HepG2 (cell line): ENCODE results near the gene TNK1. TPM values are rescaled to one million over a fixed set of nuclear protein-coding genes. Genes with fewer than 3 reads are reported as not detected.
A peak's percentile ranks its signal among the peaks of the same experiment; 100 is the strongest.

ENCODE experiments used
- ATF1 ChIP-seq: IDR thresholded peaks from 2 replicates; pipeline ENCODE4 v1.6.1; 2016; ENCODE audit warnings: mild to moderate bottlenecking, control low read depth
- CCDC6 ChIP-seq: sonication (generic); formaldehyde crosslinking; IDR thresholded peaks from 2 replicates; pipeline ENCODE4 v1.8.1; 2022; ENCODE audit warnings: mild to moderate bottlenecking, missing genetic modification reagents, moderate library complexity
- CEBPG ChIP-seq: IDR thresholded peaks from 2 replicates; pipeline ENCODE4 v1.6.1; 2016
- CSRNP1 ChIP-seq: sonication (generic); formaldehyde crosslinking; IDR thresholded peaks from 2 replicates; pipeline ENCODE4 v1.8.1; 2023; ENCODE audit warnings: mild to moderate bottlenecking, missing genetic modification reagents
- DNMT3B ChIP-seq: conservative IDR thresholded peaks from 2 replicates; pipeline ENCODE4 v1.6.1; 2016; ENCODE audit warnings: missing biosample characterization, control low read depth
- FOXM1 ChIP-seq: sonication (generic); formaldehyde crosslinking; IDR thresholded peaks from 2 replicates; pipeline ENCODE4 v1.5.0; 2020; ENCODE audit warnings: missing genetic modification reagents
- FOXP4 ChIP-seq: sonication (generic); formaldehyde crosslinking; IDR thresholded peaks from 2 replicates; pipeline ENCODE4 v1.4.0; 2020; ENCODE audit warnings: missing genetic modification reagents
- HMG20B ChIP-seq: conservative IDR thresholded peaks from 2 replicates; pipeline ENCODE4 v1.6.1; 2016; ENCODE audit warnings: missing genetic modification reagents, missing compliant biosample characterization
- MEF2D ChIP-seq: sonication (generic); formaldehyde crosslinking; IDR thresholded peaks from 2 replicates; pipeline ENCODE4 v1.5.1; 2020; ENCODE audit warnings: mild to moderate bottlenecking, missing genetic modification reagents
- POLR2A ChIP-seq, 2 experiments: IDR thresholded peaks; 2 replicates each; pipeline ENCODE4 v1.6.1; 2011; ENCODE audit warnings: low read depth in 2 of 2, low read length in 2 of 2, mild to moderate bottlenecking in 1 of 2, moderate library complexity in 1 of 2; ENCODE audit not compliant: insufficient read depth in 1 of 2
- STAT5B ChIP-seq: sonication (generic); formaldehyde crosslinking; IDR thresholded peaks from 2 replicates; pipeline ENCODE4 v1.4.0; 2020; ENCODE audit warnings: missing genetic modification reagents
- THAP7 ChIP-seq: sonication (generic); formaldehyde crosslinking; IDR thresholded peaks from 2 replicates; pipeline ENCODE4 v1.8.1; 2023; ENCODE audit warnings: mild to moderate bottlenecking, missing genetic modification reagents
- TOPORS ChIP-seq: sonication (generic); formaldehyde crosslinking; IDR thresholded peaks from 2 replicates; pipeline ENCODE4 v1.8.0; 2023; ENCODE audit warnings: mild to moderate bottlenecking, missing genetic modification reagents
- ZBTB26 ChIP-seq: IDR thresholded peaks from 2 replicates; pipeline ENCODE4 v1.6.1; 2016; ENCODE audit warnings: missing compliant biosample characterization, missing genetic modification reagents, borderline replicate concordance
- ZFP82 ChIP-seq: sonication (generic); formaldehyde crosslinking; IDR thresholded peaks from 2 replicates; pipeline ENCODE4 v1.5.1; 2020; ENCODE audit warnings: mild to moderate bottlenecking, missing genetic modification reagents, borderline replicate concordance
- ZNF574 ChIP-seq: sonication (generic); formaldehyde crosslinking; IDR thresholded peaks from 2 replicates; pipeline ENCODE4 v1.4.0; 2020; ENCODE audit warnings: missing genetic modification reagents
- ZNF577 ChIP-seq: sonication (generic); formaldehyde crosslinking; IDR thresholded peaks from 2 replicates; pipeline ENCODE4 v1.4.0; 2020; ENCODE audit warnings: mild to moderate bottlenecking, low read depth, missing genetic modification reagents, borderline replicate concordance
- polyA plus RNA-seq, 8 experiments: library from polyadenylated mRNA; depleted of rRNA in 3 of 8; stranded (reverse) in 7 of 8; unstranded in 1 of 8; fragments of >200 nt; fragmentation: Illumina TruSeq in 4 of 8; extraction: Trizol in 4 of 8; gene quantifications; 2 replicates each; pipeline versions ENCODE4 v1.2.1 to v1.2.3, GENCODE V29; 2011 to 2016; ENCODE audit warnings: low read depth in 4 of 8, missing spikeins in 1 of 8, mixed read lengths in 1 of 8; ENCODE audit not compliant: insufficient read depth in 1 of 8
- total RNA-seq, 5 experiments: library from RNA; depleted of rRNA; stranded (reverse); fragments of >200 nt; fragmentation: Illumina TruSeq; extraction: Trizol; gene quantifications; 2 replicates each; pipeline ENCODE4 v1.2.3, GENCODE V29; 2016; ENCODE audit warnings: low read depth in 1 of 5

The TNK1 gene
- total and polyA plus RNA-seq, 2 of the 13 experiments (the other 11 are each of a cell fraction or from before 2014, with no cell fraction given), result 2.0 to 3.5 TPM

- TF ChIP-seq DNMT3B (CRISPR knock-in tag) (no peak), THAP7 (CRISPR knock-in tag) (0 out of 2 replicates have a peak, but pooled peaks have one; percentile 25), HMG20B (CRISPR knock-in tag) (no peak), STAT5B (CRISPR knock-in tag) (no peak), ZNF574 (CRISPR knock-in tag) (0 out of 2 replicates have a peak, but pooled peaks have one; percentile 4), ZNF577 (CRISPR knock-in tag) (no peak), FOXM1 (CRISPR knock-in tag) (no peak), CCDC6 (CRISPR knock-in tag) (peak; percentile 49; the same call in 1 of the 2 replicates), ZFP82 (CRISPR knock-in tag) (no peak), FOXP4 (CRISPR knock-in tag) (peak; percentile 32; the same call in 1 of the 2 replicates), MEF2D (CRISPR knock-in tag) (0 out of 2 replicates have a peak, but pooled peaks have one; percentile 37), CEBPG (CRISPR knock-in tag) (peak; percentile 50), POLR2A (IDR thresholded peaks at IDR 0.05; ENCODE audit: insufficient read depth in 1 of 2, low read depth in 2 of 2, low read length in 2 of 2) (peak in 1 of 2 experiments; percentile 57; a peak in 2 of 4 replicates), TOPORS (CRISPR knock-in tag) (0 out of 2 replicates have a peak, but pooled peaks have one; percentile 32), ATF1 (CRISPR knock-in tag) (peak; percentile 48; the same call in 1 of the 2 replicates), CSRNP1 (CRISPR knock-in tag) (peak; percentile 28; the same call in 1 of the 2 replicates), ZBTB26 (CRISPR knock-in tag) (peak; percentile 30; the same call in 1 of the 2 replicates)
Observed at GRCh38 chr17:7403043-7403726, 22.3 kb downstream of the TNK1 start (continued).
